ENCODE data around the gene FLT3LG.

DNA sequence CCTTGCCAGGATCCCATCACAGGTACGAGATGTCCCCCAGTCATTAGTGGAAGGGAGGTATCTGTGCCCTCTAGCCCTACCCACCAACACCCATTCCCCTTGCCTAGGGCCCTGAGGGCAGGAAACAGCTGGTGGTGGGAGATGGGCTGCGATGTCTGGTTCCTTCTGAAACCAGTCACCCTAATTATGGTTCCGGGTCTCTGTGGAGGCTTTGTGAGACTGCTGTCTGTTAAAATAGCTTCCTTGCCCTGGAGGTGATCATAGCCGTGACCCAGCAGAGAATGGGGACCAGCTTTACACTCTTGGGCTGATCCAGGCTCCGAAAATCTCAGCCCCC lies 15.5 kb upstream of the FLT3LG start:
- TF ChIP-seq, protein P1, sequence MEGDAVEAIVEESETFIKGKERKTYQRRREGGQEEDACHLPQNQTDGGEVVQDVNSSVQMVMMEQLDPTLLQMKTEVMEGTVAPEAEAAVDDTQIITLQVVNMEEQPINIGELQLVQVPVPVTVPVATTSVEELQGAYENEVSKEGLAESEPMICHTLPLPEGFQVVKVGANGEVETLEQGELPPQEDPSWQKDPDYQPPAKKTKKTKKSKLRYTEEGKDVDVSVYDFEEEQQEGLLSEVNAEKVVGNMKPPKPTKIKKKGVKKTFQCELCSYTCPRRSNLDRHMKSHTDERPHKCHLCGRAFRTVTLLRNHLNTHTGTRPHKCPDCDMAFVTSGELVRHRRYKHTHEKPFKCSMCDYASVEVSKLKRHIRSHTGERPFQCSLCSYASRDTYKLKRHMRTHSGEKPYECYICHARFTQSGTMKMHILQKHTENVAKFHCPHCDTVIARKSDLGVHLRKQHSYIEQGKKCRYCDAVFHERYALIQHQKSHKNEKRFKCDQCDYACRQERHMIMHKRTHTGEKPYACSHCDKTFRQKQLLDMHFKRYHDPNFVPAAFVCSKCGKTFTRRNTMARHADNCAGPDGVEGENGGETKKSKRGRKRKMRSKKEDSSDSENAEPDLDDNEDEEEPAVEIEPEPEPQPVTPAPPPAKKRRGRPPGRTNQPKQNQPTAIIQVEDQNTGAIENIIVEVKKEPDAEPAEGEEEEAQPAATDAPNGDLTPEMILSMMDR (IDR thresholded peaks at IDR 0.05): no peak
- TF ChIP-seq POLR2AphosphoS5 (IDR thresholded peaks at IDR 0.05): no peak

Measured in esophagus muscularis mucosa (tissue), 3 donors.